ENCODE results near the gene RNF180. TPM values are rescaled to one million over a fixed set of nuclear protein-coding genes. Genes with fewer than 3 reads are reported as not detected.
"Not testable (repeated sequence)": the region's sequence is repeated elsewhere in the genome, so short reads cannot be mapped to it uniquely, and the experiment has no call there.

Gene RNF180
- polyA plus RNA-seq, 3 donors, result 10.0 to 11.3 (median 10.2) TPM

DNA sequence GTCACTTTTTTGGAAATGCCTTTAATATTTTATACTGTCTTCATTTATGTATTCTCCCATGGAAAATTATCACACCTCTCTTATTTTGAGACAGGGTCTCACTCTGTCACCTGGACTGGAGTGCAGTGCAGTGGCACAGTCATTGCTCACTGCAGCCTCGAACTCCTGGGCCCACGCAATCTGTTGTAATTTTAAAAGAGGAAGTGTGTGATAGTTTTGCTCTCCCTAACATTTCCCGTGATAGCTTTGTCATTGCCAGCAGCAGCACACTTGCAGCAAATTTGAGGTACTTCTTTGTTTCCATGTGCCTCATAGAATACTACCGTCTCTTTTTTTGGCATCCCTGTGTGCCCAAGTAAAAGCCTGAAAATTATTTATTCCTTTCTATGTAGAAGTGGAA is 103.5 kb downstream of the RNF180 start:
- no peak for DNase-seq (ENCODE audit: low read depth in 3 of 3, low spot score in 2 of 3)

DNA sequence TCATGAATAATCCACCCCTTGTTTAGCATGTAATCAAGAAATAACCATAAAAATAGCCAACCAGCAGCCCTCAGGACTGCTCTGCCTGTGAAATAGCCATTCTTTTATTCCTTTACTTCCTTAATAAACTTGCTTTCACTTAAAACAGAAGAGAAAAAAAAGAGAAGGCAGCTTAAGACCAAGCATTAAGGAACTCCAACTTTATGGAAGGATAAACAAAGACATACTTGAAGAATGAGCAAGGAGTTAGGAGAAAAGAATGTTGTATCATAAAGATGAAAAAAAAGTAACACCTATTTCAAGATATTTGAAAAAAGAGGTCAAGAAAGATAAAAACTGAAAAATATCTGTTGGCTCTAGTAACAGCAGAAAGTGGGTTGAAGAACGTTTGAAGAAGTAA is 107.6 kb downstream of the RNF180 start:
- DNase-seq (ENCODE audit: low read depth in 3 of 3, low spot score in 2 of 3), result no peak

DNA sequence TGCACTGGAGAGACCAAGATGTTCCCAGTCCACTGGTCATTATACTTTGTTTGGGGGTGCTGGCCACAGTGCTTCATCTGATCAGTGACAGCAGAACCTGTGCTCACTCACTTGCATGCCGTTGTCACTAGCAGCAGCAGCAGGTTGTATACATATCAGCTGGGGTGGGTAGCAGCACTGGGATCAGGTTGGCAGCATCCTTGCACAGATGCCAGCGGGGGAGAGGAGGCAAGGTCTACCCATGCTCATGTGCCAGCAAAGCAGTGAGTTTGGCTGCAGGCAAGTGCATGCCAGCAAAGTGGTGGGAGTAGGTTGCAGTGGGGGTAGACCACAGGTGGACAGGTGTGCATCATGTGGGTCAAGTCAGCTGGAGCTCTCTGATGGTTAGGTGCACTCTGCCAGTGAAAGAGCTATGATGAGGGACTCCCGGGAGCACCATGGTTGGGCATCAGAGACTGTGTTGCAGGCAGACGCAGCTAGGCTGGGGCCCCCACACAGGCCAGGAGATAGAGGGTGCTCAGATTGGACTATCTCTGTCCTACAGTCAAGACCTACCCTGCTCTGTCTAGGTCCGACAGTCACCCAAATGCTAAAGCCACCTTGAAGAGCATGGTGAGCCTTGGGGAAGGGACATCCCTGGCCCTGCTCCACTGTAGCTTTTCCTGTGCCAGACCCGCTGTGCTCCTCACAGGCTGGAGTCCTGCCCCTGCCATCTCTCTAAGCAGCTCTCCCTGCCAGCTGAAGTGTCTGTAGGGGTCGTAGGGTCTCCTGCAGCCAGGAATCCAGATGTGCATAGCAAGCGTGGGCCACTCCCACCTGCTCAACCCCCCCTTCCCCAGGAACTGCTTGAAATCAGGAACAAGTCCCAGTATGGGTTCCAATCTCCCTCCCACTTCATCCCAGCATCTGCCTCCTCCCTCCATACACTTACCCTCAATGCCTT is 119.8 kb downstream of the RNF180 start:
- DNase-seq (ENCODE audit: low read depth in 3 of 3, low spot score in 2 of 3), result no peak

DNA sequence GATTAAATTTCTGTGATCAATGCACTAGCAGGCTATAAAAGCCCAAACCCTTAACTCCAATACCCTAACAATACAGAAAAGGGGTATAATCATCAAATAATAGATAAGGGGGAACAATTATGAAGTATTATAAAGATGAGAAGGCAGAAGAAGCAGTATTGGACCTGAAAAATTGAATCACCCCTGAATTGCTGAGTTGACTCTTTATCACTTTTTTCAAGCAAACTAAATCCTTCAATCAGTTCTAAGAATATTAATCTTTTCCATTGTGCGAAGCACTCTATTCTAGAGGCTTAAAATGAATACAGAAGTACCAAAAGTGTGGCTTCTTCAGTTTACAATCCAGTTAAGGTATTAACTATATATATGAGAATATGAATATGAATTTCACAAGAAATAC is 120.7 kb downstream of the RNF180 start:
- no peak for DNase-seq (ENCODE audit: low read depth in 3 of 3, low spot score in 2 of 3)

DNA sequence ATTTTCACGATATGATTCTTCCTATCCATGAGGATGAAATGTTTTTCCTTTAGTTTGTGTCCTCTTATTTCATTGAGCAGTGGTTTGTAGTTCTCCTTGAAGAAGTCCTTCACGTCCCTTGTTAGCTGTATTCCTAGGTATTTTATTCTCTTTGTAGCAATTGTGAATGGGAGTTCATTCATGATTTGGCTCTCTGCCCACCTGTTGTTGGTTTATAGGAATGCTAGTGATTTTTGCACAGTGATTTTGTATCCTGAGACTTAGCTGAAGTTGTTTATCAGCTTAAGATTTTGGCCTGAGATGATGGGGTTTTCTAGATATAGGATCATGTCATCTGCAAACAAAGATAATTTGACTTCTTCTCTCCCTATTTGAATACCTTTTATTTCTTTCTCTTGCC is 122.9 kb downstream of the RNF180 start:
- not testable (repeated sequence) for DNase-seq (ENCODE audit: low read depth in 3 of 3, low spot score in 2 of 3)

DNA sequence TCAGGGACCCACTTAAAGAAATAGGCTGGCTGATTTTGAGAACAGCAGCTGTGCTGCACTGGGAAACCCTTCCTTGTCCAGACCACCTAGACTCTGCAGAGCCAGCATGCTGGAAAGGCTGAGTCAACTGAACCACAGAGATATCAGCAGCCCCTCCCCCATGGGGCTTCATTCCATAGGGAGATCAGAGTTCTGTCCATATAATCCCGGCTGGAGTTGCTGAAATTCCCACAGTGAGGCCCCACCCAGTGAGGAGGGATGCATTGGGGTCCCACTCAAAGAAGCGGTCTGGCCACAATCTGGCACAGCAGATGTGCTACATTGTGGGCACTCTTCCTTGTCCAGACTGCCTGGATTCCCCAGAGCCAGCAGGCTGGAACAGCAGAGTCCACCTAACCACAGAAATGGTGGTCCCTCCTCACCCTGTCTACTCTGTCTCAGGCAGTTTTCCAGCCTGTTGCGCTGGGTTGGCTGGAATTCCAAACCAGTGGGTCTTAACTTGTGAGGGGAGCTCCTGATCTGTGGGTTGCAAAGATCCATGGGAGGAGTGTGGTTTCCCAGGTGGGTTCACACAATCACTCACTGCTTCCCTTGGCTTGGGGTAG is 127.1 kb downstream of the RNF180 start:
- DNase-seq (ENCODE audit: low read depth in 3 of 3, low spot score in 2 of 3), result no peak

DNA sequence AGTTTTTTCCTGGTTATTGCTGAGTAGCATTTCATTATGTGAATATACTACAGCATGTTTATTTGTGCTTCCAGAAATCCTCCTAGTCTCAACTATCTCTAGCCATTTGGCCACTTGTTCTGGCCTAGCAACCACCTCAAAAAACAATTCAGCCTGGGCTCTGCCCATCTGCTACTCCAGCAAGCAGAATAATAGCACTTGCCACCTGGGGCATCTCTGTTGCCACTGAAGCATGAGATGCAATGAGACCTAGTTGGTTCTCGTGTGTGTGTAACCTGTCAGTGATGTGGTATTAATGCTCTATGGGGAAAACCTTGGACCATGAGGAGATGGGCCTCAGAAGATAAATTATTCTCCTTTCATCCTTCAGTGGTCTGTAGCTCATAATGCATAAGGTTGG is 129.5 kb downstream of the RNF180 start:
- no peak for DNase-seq (ENCODE audit: low read depth in 3 of 3, low spot score in 2 of 3)

DNA sequence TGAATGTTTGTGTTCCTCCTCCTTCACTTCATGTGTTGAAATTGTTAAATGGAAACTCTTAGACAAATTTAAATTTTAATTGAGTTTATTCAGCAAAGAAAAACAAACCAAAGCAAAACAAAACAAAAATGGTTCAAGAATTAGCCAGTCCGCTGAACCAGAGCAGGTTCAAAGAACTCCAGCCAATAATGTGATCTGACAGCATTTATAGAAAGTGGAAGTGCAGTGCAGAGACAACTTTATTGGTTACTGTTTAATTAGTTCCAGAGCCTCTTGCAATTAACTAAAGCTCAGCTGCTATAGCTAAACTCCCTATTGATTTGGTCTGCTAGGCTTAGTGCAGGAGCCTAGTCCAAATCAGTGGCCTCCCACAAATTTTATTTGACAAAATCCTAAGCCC is 132.9 kb downstream of the RNF180 start:
- DNase-seq (ENCODE audit: low read depth in 3 of 3, low spot score in 2 of 3), result no peak

DNA sequence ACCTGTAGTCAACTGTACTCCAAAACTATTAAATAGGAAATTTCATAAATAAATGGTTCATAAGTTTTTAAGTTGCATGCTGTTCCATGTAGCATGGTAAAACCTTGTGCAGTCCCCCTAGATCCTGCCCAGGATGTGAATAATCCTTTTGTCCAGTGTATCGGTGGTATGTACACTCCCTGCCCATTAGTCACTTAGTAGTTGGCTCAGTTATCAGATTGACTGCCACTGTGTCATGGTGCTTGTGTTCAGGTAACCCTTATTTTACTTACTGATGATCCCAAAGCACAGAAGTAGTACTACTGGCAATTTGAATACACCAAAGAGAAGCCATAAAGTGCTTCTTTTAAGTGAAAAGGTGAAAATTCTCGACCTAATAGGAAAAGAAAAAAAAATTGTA is 134.2 kb downstream of the RNF180 start:
- no peak for DNase-seq (ENCODE audit: low read depth in 3 of 3, low spot score in 2 of 3)

DNA sequence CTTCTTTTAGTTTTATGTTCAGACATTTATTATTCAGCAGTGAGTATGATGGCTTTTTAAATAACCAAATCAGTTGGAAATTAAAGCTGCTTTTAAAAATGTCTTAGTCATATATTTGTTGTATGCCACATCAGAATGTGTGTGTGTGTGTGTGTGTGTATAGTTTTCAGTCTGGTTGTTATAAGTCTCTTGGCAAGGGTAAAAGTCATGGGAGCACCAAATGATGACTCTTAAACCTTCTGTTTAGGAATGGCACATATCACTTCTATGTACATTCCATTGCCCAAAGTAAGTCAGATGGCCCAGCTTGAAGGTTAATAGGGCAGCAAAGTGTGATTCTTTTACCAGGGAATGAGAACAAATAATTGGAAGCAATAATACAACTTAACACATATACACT is 135.9 kb downstream of the RNF180 start:
- no peak for DNase-seq (ENCODE audit: low read depth in 3 of 3, low spot score in 2 of 3)

DNA sequence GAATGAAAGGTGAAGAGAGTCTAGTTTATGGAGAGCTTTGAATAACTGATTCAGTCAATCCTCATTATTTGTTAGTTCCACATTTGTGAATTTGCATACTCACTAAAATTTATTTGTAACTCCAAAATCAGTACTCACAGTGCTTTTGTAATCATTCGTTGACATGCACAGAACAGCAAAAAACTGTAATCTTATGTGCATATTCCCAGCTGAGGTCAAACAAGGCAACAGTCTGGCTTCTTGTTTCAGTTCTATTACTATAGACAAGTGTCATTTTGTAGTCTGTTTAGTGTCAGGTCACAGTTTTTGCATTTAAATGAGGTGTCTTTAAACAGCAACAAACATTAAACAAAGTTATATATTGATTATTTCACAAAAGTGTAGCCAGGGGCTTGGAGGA is 142.5 kb downstream of the RNF180 start:
- DNase-seq (ENCODE audit: low read depth in 3 of 3, low spot score in 2 of 3), result no peak

DNA sequence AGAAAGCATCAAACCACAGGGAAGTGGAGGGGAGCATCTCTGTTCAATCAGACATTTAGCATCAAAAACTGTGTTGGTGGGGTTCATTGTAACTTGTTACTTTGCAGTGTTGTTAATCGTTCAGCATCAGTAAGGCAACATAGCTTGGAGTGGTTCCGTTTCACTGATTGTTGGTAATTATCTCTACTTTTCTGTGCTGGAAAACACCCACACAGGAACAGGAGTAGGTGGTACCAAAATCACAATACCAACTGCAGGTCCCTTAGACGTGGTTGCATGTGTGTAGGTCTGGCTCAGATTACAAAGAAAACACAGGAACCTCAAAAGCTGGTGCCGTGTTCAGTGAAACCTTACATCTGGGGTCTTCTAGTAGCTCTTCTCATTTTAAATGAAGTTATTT is 146.8 kb downstream of the RNF180 start:
- DNase-seq (ENCODE audit: low read depth in 3 of 3, low spot score in 2 of 3), result no peak

DNA sequence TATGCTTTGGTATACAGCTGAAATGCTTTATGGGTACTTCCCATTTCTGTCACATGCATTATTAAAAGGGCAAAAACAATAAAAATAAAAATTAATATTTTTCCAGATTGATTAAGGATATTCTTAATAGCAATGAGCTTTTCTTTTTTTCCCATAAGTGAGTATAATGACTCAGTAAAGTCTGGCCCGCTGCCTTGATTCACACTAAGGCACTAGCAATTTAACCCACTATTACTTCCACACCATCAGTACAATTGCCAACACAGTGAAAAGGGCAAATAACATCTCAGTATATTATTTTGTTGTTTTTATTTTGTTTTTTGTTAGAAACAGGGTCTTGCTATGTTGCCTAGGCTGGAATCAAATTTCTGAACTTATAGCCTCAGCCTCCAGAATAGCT is 150.1 kb downstream of the RNF180 start:
- DNase-seq (ENCODE audit: low read depth in 3 of 3, low spot score in 2 of 3), result no peak

DNA sequence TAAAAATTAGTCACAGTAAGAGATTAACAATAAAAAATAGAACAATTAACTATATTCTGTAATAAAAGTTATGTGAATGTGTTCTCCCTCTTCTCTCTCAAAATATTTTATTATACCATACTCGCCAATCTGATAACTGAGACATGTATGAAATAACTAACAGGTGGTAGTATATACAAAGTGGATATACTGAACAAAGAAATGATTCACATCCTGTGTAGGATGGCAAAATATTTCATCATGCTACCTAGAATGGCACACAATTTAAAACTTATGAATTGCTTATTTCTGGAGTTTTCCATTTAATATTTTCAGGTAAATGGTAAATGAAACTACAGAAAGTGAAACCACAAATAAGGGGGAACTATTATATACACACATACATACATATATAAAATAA is 152.5 kb downstream of the RNF180 start:
- no peak for DNase-seq (ENCODE audit: low read depth in 3 of 3, low spot score in 2 of 3)

DNA sequence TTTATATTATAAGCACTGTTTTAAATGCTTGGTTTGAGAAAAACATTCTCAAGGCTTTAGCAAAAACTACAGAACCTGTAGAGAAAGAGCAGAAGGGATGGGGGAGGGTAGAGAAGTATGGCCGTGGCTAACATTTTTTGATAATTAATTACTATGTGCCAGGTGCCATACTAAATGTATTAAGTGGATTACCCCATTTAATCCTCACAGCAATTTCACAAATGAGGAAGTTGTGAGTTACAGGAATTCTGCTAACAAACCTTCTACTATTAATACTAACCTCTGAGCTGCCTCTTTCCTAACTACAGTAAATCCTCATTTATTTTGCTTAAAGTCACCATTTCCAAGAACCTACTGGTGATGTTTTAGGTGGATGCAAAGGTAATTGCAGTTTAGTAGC is 157.9 kb downstream of the RNF180 start:
- DNase-seq (ENCODE audit: low read depth in 3 of 3, low spot score in 2 of 3), result no peak

DNA sequence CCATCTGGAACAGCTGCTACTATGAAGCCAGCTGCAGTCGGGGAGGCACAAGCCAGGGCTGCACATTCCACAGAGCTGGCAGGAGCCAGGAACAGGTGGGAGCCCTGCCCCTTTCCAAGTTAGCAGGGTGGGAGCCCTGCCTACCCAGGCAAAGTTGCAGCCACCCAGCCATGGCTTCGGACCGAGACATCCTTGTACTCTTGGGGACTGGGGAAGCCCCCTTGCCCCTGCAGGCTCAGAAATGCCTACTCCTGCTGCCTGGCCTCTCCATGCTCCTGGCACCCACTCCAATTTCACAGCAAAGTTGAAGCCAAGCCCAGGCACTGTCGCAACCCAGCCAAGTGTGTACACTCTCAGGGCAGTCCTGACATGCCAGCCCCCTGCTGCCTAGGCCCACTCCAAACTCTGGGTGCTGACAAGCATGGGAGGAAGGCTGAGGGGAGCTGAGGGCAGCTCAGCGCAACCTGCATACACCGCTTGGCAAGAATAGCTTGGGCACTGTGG is 165.1 kb downstream of the RNF180 start:
- no peak for DNase-seq (ENCODE audit: low read depth in 3 of 3, low spot score in 2 of 3)

DNA sequence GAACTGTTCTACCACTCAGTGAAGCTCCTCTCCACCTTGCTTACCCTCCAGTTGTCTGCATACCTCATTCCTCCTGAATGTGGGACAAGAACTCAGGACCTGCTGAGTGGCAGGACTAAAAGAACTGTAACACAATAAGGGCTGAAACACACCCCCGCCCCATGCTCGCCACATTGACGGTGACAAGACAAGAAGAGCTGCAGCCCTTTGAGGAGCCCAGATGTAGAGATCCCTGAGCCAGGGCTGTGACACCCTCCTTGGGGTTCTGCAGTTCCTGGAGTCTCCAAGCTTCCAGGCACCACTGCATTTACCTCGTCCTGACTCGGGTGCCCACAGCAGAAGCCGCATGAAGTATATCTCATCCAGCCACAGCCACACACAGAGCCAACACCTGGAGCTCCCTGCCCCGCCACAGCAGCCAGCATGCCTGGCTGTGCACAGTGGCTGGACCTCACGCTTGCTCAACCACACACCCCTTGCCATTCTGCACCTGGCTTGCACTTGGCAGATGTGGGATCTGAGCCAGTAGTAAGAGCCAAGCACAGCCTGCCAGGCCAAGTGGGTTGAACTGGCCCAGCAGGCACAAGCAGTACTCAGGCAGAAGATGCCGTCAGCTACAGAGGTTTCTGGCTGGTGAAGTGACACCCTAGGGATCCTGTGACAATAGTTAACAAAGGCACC is 166.1 kb downstream of the RNF180 start:
- DNase-seq (ENCODE audit: low read depth in 3 of 3, low spot score in 2 of 3), result no peak

DNA sequence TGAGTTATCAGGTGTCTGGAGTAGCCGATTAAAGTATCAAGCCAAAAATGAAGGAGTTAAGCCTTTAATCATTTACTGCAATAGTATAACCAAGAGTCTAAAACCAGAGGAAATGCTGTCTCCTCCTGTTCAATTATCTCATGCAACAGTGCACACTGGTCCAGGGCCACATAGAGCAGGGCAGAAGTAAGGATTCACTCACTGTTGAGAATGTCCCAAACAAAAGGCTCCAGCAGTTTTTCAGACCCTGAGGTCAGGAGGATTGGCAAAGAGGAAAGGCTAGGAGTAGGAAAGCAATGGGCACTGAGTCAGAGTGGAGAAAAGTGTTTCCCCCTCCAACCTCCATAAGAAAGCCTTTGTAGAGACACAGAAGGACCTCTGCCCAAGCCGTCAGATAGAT is 168.2 kb downstream of the RNF180 start:
- no peak for DNase-seq (ENCODE audit: low read depth in 3 of 3, low spot score in 2 of 3)

DNA sequence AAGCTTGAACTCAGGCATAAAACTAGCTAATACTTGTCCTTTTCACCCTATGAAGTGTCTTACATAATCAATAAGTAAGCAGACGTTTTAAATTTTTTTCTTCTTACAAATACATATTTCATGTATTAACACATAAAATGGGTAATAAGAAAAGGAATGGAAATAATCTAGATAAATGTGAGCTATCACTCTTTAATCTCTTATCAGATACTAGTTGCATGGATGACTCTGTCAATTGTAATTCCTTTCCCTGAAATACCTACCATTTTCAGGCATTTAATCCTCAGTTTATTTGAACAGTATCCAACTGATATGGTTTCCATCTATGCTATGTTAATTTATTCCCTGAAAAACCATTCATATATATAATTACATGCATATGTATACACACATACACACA is 174.1 kb downstream of the RNF180 start:
- no peak for DNase-seq (ENCODE audit: low read depth in 3 of 3, low spot score in 2 of 3)

DNA sequence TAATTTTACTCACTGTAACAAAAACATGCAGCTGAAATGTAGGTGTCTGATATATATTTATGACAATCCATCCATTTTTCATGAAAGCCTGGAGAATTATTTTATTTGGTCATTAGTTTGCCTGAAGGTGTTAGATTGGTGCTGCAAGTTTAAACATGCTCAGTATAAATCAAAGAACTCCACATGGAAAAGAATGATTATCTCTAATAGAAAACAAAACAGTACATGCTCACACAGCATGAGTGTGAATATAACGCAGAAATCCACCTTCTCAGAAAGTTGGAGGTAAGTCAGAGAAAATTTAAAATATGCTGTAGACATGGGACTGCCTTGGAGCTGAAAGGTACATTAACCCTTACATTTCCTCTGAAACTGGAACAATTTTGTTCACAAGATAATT is 174.7 kb downstream of the RNF180 start:
- no peak for DNase-seq (ENCODE audit: low read depth in 3 of 3, low spot score in 2 of 3)

DNA sequence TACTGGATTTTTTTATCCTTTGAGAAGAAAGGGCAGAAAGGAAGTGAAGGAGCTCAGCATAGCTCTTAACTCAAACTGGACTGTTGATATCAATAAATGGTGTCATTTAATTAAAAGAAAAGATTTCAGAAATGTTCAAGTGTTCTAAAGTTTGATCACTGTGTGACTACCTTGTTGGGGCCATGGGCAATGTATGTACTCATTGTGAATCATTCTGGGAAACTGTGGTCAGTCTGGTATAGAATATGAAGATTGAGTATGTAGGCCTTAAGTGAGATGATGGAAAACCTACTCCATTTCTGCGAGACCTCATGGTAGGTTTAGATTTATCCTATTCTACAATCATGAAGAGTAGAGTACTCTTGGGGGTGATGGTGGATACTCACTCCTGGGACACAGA is 175.7 kb downstream of the RNF180 start:
- DNase-seq (ENCODE audit: low read depth in 3 of 3, low spot score in 2 of 3), result no peak

DNA sequence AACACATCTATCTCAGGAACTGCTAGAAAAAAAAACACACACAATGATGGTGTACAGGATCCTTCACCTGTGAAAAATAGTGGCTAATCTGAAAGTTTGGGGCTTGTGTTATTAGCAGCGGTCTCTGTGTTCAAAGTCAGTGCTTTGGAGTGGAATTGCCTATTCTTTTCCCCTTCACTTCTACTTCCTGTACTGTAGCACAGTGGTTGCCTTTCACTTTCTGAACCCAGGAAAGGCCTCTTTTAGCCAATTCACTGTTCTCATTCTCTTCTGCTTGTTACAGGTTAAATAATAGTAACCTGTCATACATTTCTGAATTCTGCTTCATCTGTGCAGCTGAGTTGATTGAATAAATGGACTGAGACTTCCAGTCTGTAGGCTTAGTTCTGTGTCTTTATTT is 178.9 kb downstream of the RNF180 start:
- DNase-seq (ENCODE audit: low read depth in 3 of 3, low spot score in 2 of 3), result no peak
